ENCODE data around the gene SMARCA2.

GRCh38 chr9:2241461-2241835 is 226.3 kb downstream of the SMARCA2 start:
- TF ChIP-seq CTCF (IDR thresholded peaks at IDR 0.05) (peak; percentile 24), EZH2 (IDR thresholded peaks at IDR 0.05; ENCODE audit: borderline replicate concordance, insufficient read depth, low read depth, low read length, poor library complexity, severe bottlenecking) (no peak)
